NOMO-1 treated with dmso at 0.1 percent for 144 hours (cell line): ENCODE results near the gene DEDD2.

Experiments used
- DNase-seq: peaks from one replicate; lab custom pipeline; 2025; ENCODE audit not compliant: unreplicated experiment; lab: John Stamatoyannopoulos, UW

DEDD2 gene

DNA sequence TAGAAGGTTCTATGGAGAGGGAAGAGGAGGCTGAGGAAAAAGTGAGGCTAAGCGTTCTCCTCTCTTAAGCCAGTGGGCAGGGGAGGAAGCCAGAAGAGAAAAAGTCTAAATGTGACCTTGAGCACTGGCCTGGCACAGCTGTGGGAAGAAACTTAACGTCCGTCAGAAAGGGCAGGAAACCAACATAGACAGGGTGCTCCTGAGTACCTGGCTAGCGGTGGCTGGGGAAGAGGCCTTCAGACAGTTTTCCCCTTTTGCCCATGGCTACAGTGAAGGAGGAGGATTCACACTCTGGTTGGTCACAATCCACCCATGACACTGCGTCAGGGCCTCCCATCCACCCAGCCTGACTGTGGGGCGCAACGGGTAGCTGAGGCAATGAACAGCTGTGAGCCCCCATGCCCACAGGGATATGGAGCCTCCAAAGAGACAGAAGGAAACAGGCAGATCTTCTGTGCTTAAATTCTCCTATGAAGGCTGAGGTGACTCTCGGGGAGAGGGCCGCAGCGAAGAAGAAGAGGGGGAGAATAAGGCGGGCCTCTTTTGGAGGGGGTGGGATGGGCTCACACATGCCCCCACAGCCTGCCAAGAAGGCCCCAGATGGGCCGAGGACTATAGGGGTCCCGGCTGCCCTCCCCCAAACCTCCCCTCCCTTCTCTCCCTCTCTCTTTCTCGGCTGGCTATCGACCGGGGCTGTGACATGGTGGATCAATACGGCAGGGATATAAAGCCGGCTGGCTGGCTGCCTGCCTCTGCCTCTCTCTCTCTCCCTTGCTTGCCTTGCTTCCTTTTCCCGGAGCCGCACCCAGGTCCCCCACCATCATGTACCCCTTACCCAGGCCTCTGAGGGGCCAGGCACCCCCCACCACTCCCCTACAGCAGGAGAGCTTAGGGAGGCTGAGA, 65.4 kb downstream of the DEDD2 start:
- DNase-seq: no peak

DNA sequence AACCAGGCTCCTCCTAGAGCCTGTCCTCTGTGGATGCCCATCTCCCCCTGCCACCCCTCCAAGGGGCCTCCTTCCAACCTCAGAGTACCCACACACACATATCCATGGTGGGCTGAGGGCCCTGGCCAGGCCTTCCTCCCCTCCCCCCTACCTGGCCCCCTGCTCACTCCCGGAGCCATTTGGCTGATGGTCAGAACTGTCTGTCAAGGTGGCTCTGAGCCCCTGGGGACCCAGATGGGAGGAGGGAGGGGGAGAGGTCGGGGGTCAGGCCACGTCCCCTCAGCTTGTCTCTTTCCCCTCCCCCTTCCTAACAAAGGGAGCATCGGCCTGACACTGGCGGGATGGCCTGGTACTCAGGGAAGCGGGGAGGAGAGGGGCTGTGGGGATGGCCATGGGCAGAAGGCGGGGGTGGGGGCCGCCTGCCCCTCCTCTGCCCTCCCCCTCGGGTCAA, 66.5 kb downstream of the DEDD2 start:
- DNase-seq: no peak

DNA sequence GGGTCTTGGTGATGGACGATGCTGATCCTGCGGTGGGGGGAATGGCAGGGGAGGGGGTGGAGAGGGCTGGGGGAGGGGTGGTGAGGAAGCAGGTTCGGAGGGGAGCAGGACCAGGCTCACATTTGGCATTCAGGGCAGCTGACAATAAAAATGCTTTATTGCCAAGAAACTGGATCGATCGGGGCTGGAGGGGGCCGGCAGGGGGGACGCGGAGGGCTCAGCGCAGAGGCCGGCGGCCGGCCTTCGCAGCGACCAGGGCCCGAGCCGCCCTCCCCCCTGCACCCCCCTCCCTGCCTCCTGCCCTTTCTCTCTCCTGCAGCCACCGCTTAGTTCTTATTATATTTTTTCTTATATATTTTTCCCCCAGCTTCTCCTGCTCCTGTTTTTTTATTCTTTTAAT, 67.1 kb downstream of the DEDD2 start:
- no peak for DNase-seq

DNA sequence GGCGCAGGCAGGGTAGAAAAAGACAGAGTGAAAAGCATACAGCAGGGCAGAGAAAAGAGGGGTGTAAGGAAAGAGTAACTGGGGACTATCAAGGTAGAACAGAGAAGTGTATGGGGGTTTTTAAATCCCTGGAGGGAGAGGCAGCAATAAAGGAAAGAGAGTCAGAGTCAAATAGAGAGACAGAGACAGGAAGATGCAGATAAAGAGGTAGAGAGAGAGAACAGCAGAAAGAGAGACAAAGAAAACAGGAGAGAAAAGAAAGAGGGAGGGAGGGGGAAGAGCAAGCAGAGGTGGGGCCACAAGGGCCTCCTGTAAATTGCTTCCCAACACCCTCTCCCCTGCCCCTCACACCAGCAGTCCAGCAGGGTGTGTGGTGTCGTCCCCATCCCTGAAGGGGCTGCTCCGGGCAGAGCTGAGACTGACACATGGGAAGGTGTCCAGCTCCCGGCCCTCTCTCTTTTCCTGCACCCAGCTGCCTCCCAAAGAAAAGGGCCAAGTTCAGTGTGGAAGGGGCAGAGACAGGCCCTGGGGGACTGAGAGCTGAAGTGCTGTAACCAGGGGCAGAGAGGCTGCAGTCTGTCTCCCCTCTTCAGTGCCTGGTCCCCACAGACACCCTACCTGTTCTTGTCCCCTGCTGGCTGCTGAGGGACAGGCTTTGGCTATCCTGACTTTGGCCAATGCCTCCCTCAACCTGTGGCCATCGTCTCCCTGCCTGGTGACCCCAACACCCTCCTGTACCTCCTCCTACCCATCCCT, 67.9 kb downstream of the DEDD2 start:
- DNase-seq: no peak
